ENCODE results near the gene SGF29. TPM values are rescaled to one million over a fixed set of nuclear protein-coding genes. Genes with fewer than 3 reads are reported as not detected.

The SGF29 gene
- total RNA-seq, 3 donors from 2014 or later = 28.5 to 35.8 (median 28.8) TPM

- H3K4me3 ChIP-seq = no peak overlapping the region
- H3K36me3 ChIP-seq = no peaks in the 10 kb centered on the region
- no peak for TF ChIP-seq CTCF (IDR thresholded peaks at IDR 0.05)
- no peak for TF ChIP-seq POLR2AphosphoS5 (IDR thresholded peaks at IDR 0.05)
- no peak for TF ChIP-seq POLR2A (IDR thresholded peaks at IDR 0.05)
- DNase-seq (ENCODE audit: low spot score in 2 of 2) = no peak
- peaks cover 0 to 6% of the 10 kb centered on the region in 2 donors for H3K4me1 ChIP-seq
- no peaks in the 10 kb centered on the region for H3K27me3 ChIP-seq
- peak overlapping the region in 1 of 2 donors; percentile 52 for H3K27ac ChIP-seq
- no peaks in the 10 kb centered on the region for H3K9me3 ChIP-seq
- intact Hi-C loops (cut with DNase I; ENCODE audit: low total_unique reads) = no loop called here
Observed at GRCh38 chr16:28528463-28528867, 25.3 kb upstream of the SGF29 start.

- no peak for DNase-seq (ENCODE audit: low spot score in 2 of 2)
- Histone ChIP-seq H3K36me3 (no peaks in the 10 kb centered on the region), H3K4me3 (no peak overlapping the region), H3K9me3 (no peaks in the 10 kb centered on the region), H3K4me1 (peaks cover under 1 to 4% of the 10 kb centered on the region in 2 donors), H3K27me3 (no peaks in the 10 kb centered on the region), H3K27ac (no peak overlapping the region)
- intact Hi-C loops (cut with DNase I; ENCODE audit: low total_unique reads) = no loop called here
- TF ChIP-seq CTCF (IDR thresholded peaks at IDR 0.05) (no peak), POLR2A (IDR thresholded peaks at IDR 0.05) (no peak), POLR2AphosphoS5 (IDR thresholded peaks at IDR 0.05) (no peak)
Observed at GRCh38 chr16:28529124-28529523, 24.6 kb upstream of the SGF29 start.

- TF ChIP-seq POLR2A (IDR thresholded peaks at IDR 0.05) = no peak
- peak in 2 of 3 donors; percentile 79 to 85 for TF ChIP-seq POLR2AphosphoS5 (IDR thresholded peaks at IDR 0.05)
- peak in 1 of 2 donors; percentile 69 for DNase-seq (ENCODE audit: low spot score in 2 of 2)
- intact Hi-C loops (cut with DNase I; ENCODE audit: low total_unique reads) = no loop called here
- H3K36me3 ChIP-seq = no peaks in the 10 kb centered on the region
- no peaks in the 10 kb centered on the region for H3K9me3 ChIP-seq
- H3K27ac ChIP-seq = peak overlapping the region; percentile 66 to 75
- peaks cover 0 to 5% of the 10 kb centered on the region in 2 donors for H3K4me1 ChIP-seq
- no peak overlapping the region for H3K4me3 ChIP-seq
- H3K27me3 ChIP-seq = no peaks in the 10 kb centered on the region
Observed at GRCh38 chr16:28531777-28532744, 21.7 kb upstream of the SGF29 start.

GRCh38 chr16:28532940-28533647, 20.6 kb upstream of the SGF29 start:
- Histone ChIP-seq H3K4me3 (no peak overlapping the region), H3K27ac (peak overlapping the region; percentile 66 to 75), H3K4me1 (peaks cover 0 to 5% of the 10 kb centered on the region in 2 donors), H3K36me3 (no peaks in the 10 kb centered on the region), H3K9me3 (no peaks in the 10 kb centered on the region), H3K27me3 (no peaks in the 10 kb centered on the region)
- DNase-seq (ENCODE audit: low spot score in 2 of 2) = no peak
- TF ChIP-seq POLR2A (IDR thresholded peaks at IDR 0.05) (no peak), POLR2AphosphoS5 (IDR thresholded peaks at IDR 0.05) (no peak), CTCF (IDR thresholded peaks at IDR 0.05) (no peak)
- intact Hi-C loops (cut with DNase I; ENCODE audit: low total_unique reads) = no loop called here

GRCh38 chr16:28534542-28535373, 19.0 kb upstream of the SGF29 start:
- H3K27me3 ChIP-seq = no peaks in the 10 kb centered on the region
- no peak overlapping the region for H3K4me3 ChIP-seq
- H3K27ac ChIP-seq = peak overlapping the region; percentile 66 to 75
- no peak for TF ChIP-seq POLR2A (IDR thresholded peaks at IDR 0.05)
- TF ChIP-seq POLR2AphosphoS5 (IDR thresholded peaks at IDR 0.05) = peak; percentile 57 to 99 (median 79)
- no peak for TF ChIP-seq CTCF (IDR thresholded peaks at IDR 0.05)
- peaks cover 0 to 10% of the 10 kb centered on the region in 2 donors for H3K4me1 ChIP-seq
- DNase-seq (ENCODE audit: low spot score in 2 of 2) = no peak
- intact Hi-C loops (cut with DNase I; ENCODE audit: low total_unique reads) = no loop called here
- no peaks in the 10 kb centered on the region for H3K36me3 ChIP-seq
- no peaks in the 10 kb centered on the region for H3K9me3 ChIP-seq

All from breast epithelium (tissue), 4 donors.